ENCODE results near the gene TMC1.

The TMC1 gene

GRCh38 chr9:72601615-72602014, 80.2 kb downstream of the TMC1 start:
- Mint-ChIP-seq H3K4me3 (no peak overlapping the region), H3K27me3 (no peaks in the 10 kb centered on the region), H3K9me3 (no peaks in the 10 kb centered on the region), H3K4me1 (no peaks in the 10 kb centered on the region), H3K36me3 (no peaks in the 10 kb centered on the region), H3K27ac (no peak overlapping the region)

GRCh38 chr9:72612449-72612848, 91.0 kb downstream of the TMC1 start:
- H3K27me3 Mint-ChIP-seq = no peaks in the 10 kb centered on the region
- H3K36me3 Mint-ChIP-seq = no peaks in the 10 kb centered on the region
- no peak overlapping the region for H3K27ac Mint-ChIP-seq
- no peaks in the 10 kb centered on the region for H3K4me1 Mint-ChIP-seq
- H3K4me3 Mint-ChIP-seq = no peak overlapping the region
- no peaks in the 10 kb centered on the region for H3K9me3 Mint-ChIP-seq

GRCh38 chr9:72614067-72614466, 92.7 kb downstream of the TMC1 start:
- H3K27me3 Mint-ChIP-seq = no peaks in the 10 kb centered on the region

GRCh38 chr9:72615931-72616330, 94.5 kb downstream of the TMC1 start:
- Mint-ChIP-seq H3K4me1 (no peaks in the 10 kb centered on the region), H3K9me3 (no peaks in the 10 kb centered on the region), H3K4me3 (no peak overlapping the region), H3K27ac (no peak overlapping the region), H3K27me3 (no peaks in the 10 kb centered on the region), H3K36me3 (no peaks in the 10 kb centered on the region)

More at GRCh38 chr9:72614067-72614466, 92.7 kb downstream of the TMC1 start:
- no peaks in the 10 kb centered on the region for H3K36me3 Mint-ChIP-seq
- H3K9me3 Mint-ChIP-seq = no peaks in the 10 kb centered on the region
- H3K4me3 Mint-ChIP-seq = no peak overlapping the region
- H3K27ac Mint-ChIP-seq = no peak overlapping the region
- H3K4me1 Mint-ChIP-seq = no peaks in the 10 kb centered on the region

- Mint-ChIP-seq H3K4me3 (no peak overlapping the region), H3K4me1 (no peaks in the 10 kb centered on the region), H3K27me3 (peaks cover 4% of the 10 kb centered on the region), H3K27ac (no peak overlapping the region), H3K36me3 (no peaks in the 10 kb centered on the region), H3K9me3 (no peaks in the 10 kb centered on the region)
These were observed 97.4 kb downstream of the TMC1 start for GRCh38 chr9:72618811-72619210.

GRCh38 chr9:72622186-72622585, 100.8 kb downstream of the TMC1 start:
- H3K4me1 Mint-ChIP-seq = no peaks in the 10 kb centered on the region
- H3K27me3 Mint-ChIP-seq = peaks cover 4% of the 10 kb centered on the region
- no peaks in the 10 kb centered on the region for H3K36me3 Mint-ChIP-seq
- no peak overlapping the region for H3K4me3 Mint-ChIP-seq
- no peak overlapping the region for H3K27ac Mint-ChIP-seq
- H3K9me3 Mint-ChIP-seq = no peaks in the 10 kb centered on the region

GRCh38 chr9:72623156-72623555, 101.7 kb downstream of the TMC1 start:
- no peak overlapping the region for H3K27ac Mint-ChIP-seq
- H3K9me3 Mint-ChIP-seq = no peaks in the 10 kb centered on the region
- H3K4me1 Mint-ChIP-seq = no peaks in the 10 kb centered on the region
- no peak overlapping the region for H3K4me3 Mint-ChIP-seq
- no peaks in the 10 kb centered on the region for H3K36me3 Mint-ChIP-seq
- peaks cover 4% of the 10 kb centered on the region for H3K27me3 Mint-ChIP-seq

- no peaks in the 10 kb centered on the region for H3K4me1 Mint-ChIP-seq
- peaks cover 4% of the 10 kb centered on the region for H3K27me3 Mint-ChIP-seq
- H3K27ac Mint-ChIP-seq = no peak overlapping the region
- H3K4me3 Mint-ChIP-seq = no peak overlapping the region
- H3K9me3 Mint-ChIP-seq = no peaks in the 10 kb centered on the region
- H3K36me3 Mint-ChIP-seq = no peaks in the 10 kb centered on the region
These were observed 105.7 kb downstream of the TMC1 start for GRCh38 chr9:72627147-72627546.

GRCh38 chr9:72627956-72628540, 106.6 kb downstream of the TMC1 start:
- H3K4me3 Mint-ChIP-seq = no peak overlapping the region
- no peaks in the 10 kb centered on the region for H3K4me1 Mint-ChIP-seq
- H3K36me3 Mint-ChIP-seq = no peaks in the 10 kb centered on the region
- H3K27ac Mint-ChIP-seq = no peak overlapping the region
- peaks cover 3% of the 10 kb centered on the region for H3K27me3 Mint-ChIP-seq
- no peaks in the 10 kb centered on the region for H3K9me3 Mint-ChIP-seq

- peaks cover 7% of the 10 kb centered on the region for H3K9me3 Mint-ChIP-seq
- H3K4me3 Mint-ChIP-seq = no peak overlapping the region
- no peaks in the 10 kb centered on the region for H3K4me1 Mint-ChIP-seq
- no peaks in the 10 kb centered on the region for H3K27me3 Mint-ChIP-seq
- H3K27ac Mint-ChIP-seq = no peak overlapping the region
- no peaks in the 10 kb centered on the region for H3K36me3 Mint-ChIP-seq
These were observed 112.6 kb downstream of the TMC1 start for GRCh38 chr9:72633966-72634365.

- Mint-ChIP-seq H3K27ac (no peak overlapping the region), H3K36me3 (no peaks in the 10 kb centered on the region), H3K27me3 (no peaks in the 10 kb centered on the region), H3K9me3 (peaks cover 7% of the 10 kb centered on the region), H3K4me1 (no peaks in the 10 kb centered on the region), H3K4me3 (no peak overlapping the region)
These were observed 113.8 kb downstream of the TMC1 start for GRCh38 chr9:72635197-72635596.

GRCh38 chr9:72636621-72637020, 115.2 kb downstream of the TMC1 start:
- Mint-ChIP-seq H3K36me3 (no peaks in the 10 kb centered on the region), H3K27ac (no peak overlapping the region), H3K9me3 (peaks cover 7% of the 10 kb centered on the region), H3K4me3 (no peak overlapping the region), H3K27me3 (no peaks in the 10 kb centered on the region), H3K4me1 (no peaks in the 10 kb centered on the region)

GRCh38 chr9:72643651-72644050, 122.2 kb downstream of the TMC1 start:
- Mint-ChIP-seq H3K4me3 (no peak overlapping the region), H3K9me3 (peaks cover 11% of the 10 kb centered on the region), H3K4me1 (no peaks in the 10 kb centered on the region), H3K36me3 (no peaks in the 10 kb centered on the region), H3K27me3 (peaks cover 4% of the 10 kb centered on the region), H3K27ac (no peak overlapping the region)

GRCh38 chr9:72646061-72646460, 124.7 kb downstream of the TMC1 start:
- Mint-ChIP-seq H3K9me3 (peaks cover 11% of the 10 kb centered on the region), H3K27me3 (peaks cover 4% of the 10 kb centered on the region)

GRCh38 chr9:72648324-72649126, 127.1 kb downstream of the TMC1 start:
- Mint-ChIP-seq H3K4me3 (no peak overlapping the region), H3K9me3 (peaks cover 7% of the 10 kb centered on the region), H3K4me1 (no peaks in the 10 kb centered on the region), H3K27me3 (peaks cover 4% of the 10 kb centered on the region), H3K36me3 (no peaks in the 10 kb centered on the region), H3K27ac (no peak overlapping the region)

More at GRCh38 chr9:72646061-72646460, 124.7 kb downstream of the TMC1 start:
- no peaks in the 10 kb centered on the region for H3K4me1 Mint-ChIP-seq
- H3K36me3 Mint-ChIP-seq = no peaks in the 10 kb centered on the region
- H3K27ac Mint-ChIP-seq = no peak overlapping the region
- no peak overlapping the region for H3K4me3 Mint-ChIP-seq

- Mint-ChIP-seq H3K9me3 (peaks cover 2% of the 10 kb centered on the region), H3K27ac (no peak overlapping the region), H3K36me3 (no peaks in the 10 kb centered on the region), H3K4me3 (no peak overlapping the region), H3K4me1 (no peaks in the 10 kb centered on the region), H3K27me3 (peaks cover 4% of the 10 kb centered on the region)
These were observed 127.7 kb downstream of the TMC1 start for GRCh38 chr9:72649127-72649442.

- Mint-ChIP-seq H3K9me3 (no peaks in the 10 kb centered on the region), H3K4me3 (no peak overlapping the region), H3K36me3 (no peaks in the 10 kb centered on the region), H3K27me3 (peaks cover 4% of the 10 kb centered on the region), H3K4me1 (no peaks in the 10 kb centered on the region), H3K27ac (no peak overlapping the region)
These were observed 128.8 kb downstream of the TMC1 start for GRCh38 chr9:72650206-72650605.
